ENCODE results near the gene RNF168. TPM values are rescaled to one million over a fixed set of nuclear protein-coding genes. Genes with fewer than 3 reads are reported as not detected.

The RNF168 gene
- total and polyA plus RNA-seq, 2 donors (not counting 1 experiment from before 2014, with no cell fraction given): 3.4 to 42.7 TPM

- H2AFZ ChIP-seq (ENCODE audit: insufficient read depth, low read depth, low read length, poor library complexity, severe bottlenecking): peak overlapping the region; percentile 97
- H3K9ac ChIP-seq (ENCODE audit: low read length): peak overlapping the region; percentile 81
- peak overlapping the region; percentile 93 for H3K4me2 ChIP-seq (replicated peaks; ENCODE audit: low read depth, low read length, poor library complexity, severe bottlenecking)
- no peak for TF ChIP-seq CTCF (IDR thresholded peaks at IDR 0.05)
- no peak for TF ChIP-seq EZH2 (IDR thresholded peaks at IDR 0.05; ENCODE audit: borderline replicate concordance, insufficient read depth, low read depth, low read length, poor library complexity, severe bottlenecking)
- peaks cover 0 to 13% of the 10 kb centered on the region in 2 experiments for H3K36me3 ChIP-seq (replicated peaks in 1 of 2; ENCODE audit: control extremely low read depth in 1 of 2, control insufficient read depth in 1 of 2, extremely low read depth in 1 of 2, insufficient read depth in 2 of 2, low read length in 1 of 2)
- DNase-seq (peak; percentile 72), ATAC-seq (ENCODE audit: low read depth) (peak; percentile 28)
- no peaks in the 10 kb centered on the region for H3K9me3 ChIP-seq (ENCODE audit: control extremely low read depth in 1 of 3, control insufficient read depth in 2 of 3, insufficient read depth in 1 of 3, low read length in 2 of 3)
- peak overlapping the region; percentile 45 to 100 (median 93) for H3K4me3 ChIP-seq (ENCODE audit: control extremely low read depth in 1 of 5, extremely low read depth in 1 of 5, insufficient read depth in 1 of 5, low read depth in 2 of 5, low read length in 4 of 5)
- H3K27ac Mint-ChIP-seq: peak overlapping the region; percentile 69
- H3K27ac ChIP-seq (ENCODE audit: low read length in 2 of 2): peak overlapping the region; percentile 88 to 90
- no peaks in the 10 kb centered on the region for H3K27me3 Mint-ChIP-seq
- H3K4me3 Mint-ChIP-seq: peak overlapping the region; percentile 75
- H3K27me3 ChIP-seq (replicated peaks in 1 of 4; ENCODE audit: control extremely low read depth in 1 of 4, control insufficient read depth in 3 of 4, insufficient read depth in 4 of 4, low read length in 3 of 4): no peaks in the 10 kb centered on the region
- peaks cover 23% of the 10 kb centered on the region for H3K4me1 Mint-ChIP-seq
- CTCF ChIA-PET: interaction anchor here (1.2 kb wide), 1 partner anchor 10 kb away, joined by 3 read pairs; no protein-coding TSS in a partner anchor
- H3K79me2 ChIP-seq (ENCODE audit: control insufficient read depth, insufficient read depth, low read length): peaks cover 67% of the 10 kb centered on the region
- no peaks in the 10 kb centered on the region for H3K9me3 Mint-ChIP-seq (ENCODE audit: insufficient read depth)
- peaks cover 28% of the 10 kb centered on the region for H4K20me1 ChIP-seq (ENCODE audit: control insufficient read depth, insufficient read depth, low read length, poor library complexity, severe bottlenecking)
- WGBS (ENCODE audit: insufficient coverage): 0% methylated on average over 40 of the region's 50 CpGs
- H3K4me1 ChIP-seq (ENCODE audit: control insufficient read depth in 2 of 2, insufficient read depth in 2 of 2, low read length in 2 of 2): peaks cover 7 to 19% of the 10 kb centered on the region in 2 donors
- intact Hi-C loops (cut with micrococcal nuclease): loop anchor here (1.0 to 5.0 kb wide), 4 partner anchors 72 to 349 kb away; partner anchors contain the start of genes DYNLT2B, FBXO45, RNF168 and TFRC
- POLR2A ChIA-PET: interaction anchor here (0.6 kb wide), 1 partner anchor 14 kb away, joined by 3 read pairs; no protein-coding TSS in a partner anchor
These were observed 72.1 kb downstream of the RNF168 start for GRCh38 chr3:196431181-196432136.

All from B cell (primary cell).